Smooth muscle cell of the brain vasculature (primary cell): ENCODE data around the gene HSD17B3.
A peak's percentile ranks its signal among the peaks of the same experiment; 100 is the strongest.
"Not testable (repeated sequence)": the region's sequence is repeated elsewhere in the genome, so short reads cannot be mapped to it uniquely, and the experiment has no call there.

Experiments
- DNase-seq: peaks from one replicate; pipeline ENCODE4 v3.0.0-alpha.2; 2012; ENCODE audit warnings: low read depth, low spot score

The HSD17B3 gene

GRCh38 chr9:96302021-96302420, at the start of gene HSD17B3:
Gene HSD17B3 (minus strand): TSS chr9:96302176. CDS start chr9:96302104, 72 bp downstream.
- DNase-seq: no peak

GRCh38 chr9:96350866-96351265, 48.9 kb upstream of the HSD17B3 start:
- DNase-seq: no peak

GRCh38 chr9:96348261-96348660, 46.3 kb upstream of the HSD17B3 start:
- DNase-seq: no peak

- no peak for DNase-seq
These were observed 43.6 kb upstream of the HSD17B3 start for GRCh38 chr9:96345551-96345950.

- DNase-seq: peak; percentile 65
These were observed 42.6 kb upstream of the HSD17B3 start for GRCh38 chr9:96344458-96345180.

GRCh38 chr9:96343515-96344360, 41.8 kb upstream of the HSD17B3 start:
- DNase-seq: no peak

- DNase-seq: no peak
These were observed 40.7 kb upstream of the HSD17B3 start for GRCh38 chr9:96342571-96343245.

- DNase-seq: no peak
These were observed 38.7 kb upstream of the HSD17B3 start for GRCh38 chr9:96340707-96341106.

- DNase-seq: no peak
These were observed 36.3 kb upstream of the HSD17B3 start for GRCh38 chr9:96338299-96338698.

- DNase-seq: no peak
These were observed 32.0 kb upstream of the HSD17B3 start for GRCh38 chr9:96333958-96334357.

GRCh38 chr9:96331236-96331947, 29.4 kb upstream of the HSD17B3 start:
- no peak for DNase-seq

- peak; percentile 35 for DNase-seq
These were observed 25.8 kb upstream of the HSD17B3 start for GRCh38 chr9:96327694-96328352.

GRCh38 chr9:96323169-96323568, 21.2 kb upstream of the HSD17B3 start:
- DNase-seq: no peak

GRCh38 chr9:96322736-96323135, 20.8 kb upstream of the HSD17B3 start:
- not testable (repeated sequence) for DNase-seq

GRCh38 chr9:96322210-96322609, 20.2 kb upstream of the HSD17B3 start:
- DNase-seq: not testable (repeated sequence)

GRCh38 chr9:96321515-96321914, 19.5 kb upstream of the HSD17B3 start:
- DNase-seq: no peak

- DNase-seq: no peak
These were observed 18.8 kb upstream of the HSD17B3 start for GRCh38 chr9:96320749-96321280.

GRCh38 chr9:96318921-96319565, 17.1 kb upstream of the HSD17B3 start:
- DNase-seq: no peak

GRCh38 chr9:96317335-96317980, 15.5 kb upstream of the HSD17B3 start:
- no peak for DNase-seq

- no peak for DNase-seq
These were observed 7.9 kb upstream of the HSD17B3 start for GRCh38 chr9:96309850-96310249.
